ENCODE data around the gene FRMD5.

The FRMD5 gene

GRCh38 chr15:44160796-44161195 lies 34.3 kb downstream of the FRMD5 start:
- no peak for DNase-seq (ENCODE audit: low spot score)

GRCh38 chr15:44159492-44159891 lies 35.6 kb downstream of the FRMD5 start:
- no peak for DNase-seq (ENCODE audit: low spot score)

GRCh38 chr15:44158111-44158510 lies 37.0 kb downstream of the FRMD5 start:
- no peak for DNase-seq (ENCODE audit: low spot score)

GRCh38 chr15:44157679-44158078 lies 37.4 kb downstream of the FRMD5 start:
- no peak for DNase-seq (ENCODE audit: low spot score)

- no peak for DNase-seq (ENCODE audit: low spot score)
These were observed 41.7 kb downstream of the FRMD5 start for GRCh38 chr15:44153352-44153751.

GRCh38 chr15:44149224-44149623 lies 45.8 kb downstream of the FRMD5 start:
- no peak for DNase-seq (ENCODE audit: low spot score)

GRCh38 chr15:44148580-44148979 lies 46.5 kb downstream of the FRMD5 start:
- DNase-seq (ENCODE audit: low spot score): no peak

GRCh38 chr15:44147636-44148035 lies 47.4 kb downstream of the FRMD5 start:
- no peak for DNase-seq (ENCODE audit: low spot score)

- no peak for DNase-seq (ENCODE audit: low spot score)
These were observed 49.6 kb downstream of the FRMD5 start for GRCh38 chr15:44145495-44145894.

- DNase-seq (ENCODE audit: low spot score): no peak
These were observed 50.1 kb downstream of the FRMD5 start for GRCh38 chr15:44144992-44145391.

GRCh38 chr15:44144184-44144583 lies 50.9 kb downstream of the FRMD5 start:
- no peak for DNase-seq (ENCODE audit: low spot score)

- no peak for DNase-seq (ENCODE audit: low spot score)
These were observed 57.3 kb downstream of the FRMD5 start for GRCh38 chr15:44137750-44138149.

- DNase-seq (ENCODE audit: low spot score): no peak
These were observed 58.0 kb downstream of the FRMD5 start for GRCh38 chr15:44136991-44137477.

GRCh38 chr15:44132057-44132456 lies 63.0 kb downstream of the FRMD5 start:
- no peak for DNase-seq (ENCODE audit: low spot score)

- DNase-seq (ENCODE audit: low spot score): no peak
These were observed 64.3 kb downstream of the FRMD5 start for GRCh38 chr15:44130778-44131177.

GRCh38 chr15:44129911-44130310 lies 65.2 kb downstream of the FRMD5 start:
- DNase-seq (ENCODE audit: low spot score): no peak

- no peak for DNase-seq (ENCODE audit: low spot score)
These were observed 66.6 kb downstream of the FRMD5 start for GRCh38 chr15:44128443-44128842.

GRCh38 chr15:44125879-44126278 lies 69.2 kb downstream of the FRMD5 start:
- no peak for DNase-seq (ENCODE audit: low spot score)

GRCh38 chr15:44102675-44103254 lies 92.3 kb downstream of the FRMD5 start:
- no peak for DNase-seq (ENCODE audit: low spot score)

GRCh38 chr15:44101944-44102343 lies 93.1 kb downstream of the FRMD5 start:
- DNase-seq (ENCODE audit: low spot score): no peak

GRCh38 chr15:44101286-44101685 lies 93.8 kb downstream of the FRMD5 start:
- no peak for DNase-seq (ENCODE audit: low spot score)

GRCh38 chr15:44099671-44100070 lies 95.4 kb downstream of the FRMD5 start:
- DNase-seq (ENCODE audit: low spot score): no peak

- DNase-seq (ENCODE audit: low spot score): no peak
These were observed 97.5 kb downstream of the FRMD5 start for GRCh38 chr15:44097552-44097951.

GRCh38 chr15:44096596-44096995 lies 98.5 kb downstream of the FRMD5 start:
- no peak for DNase-seq (ENCODE audit: low spot score)

GRCh38 chr15:44094781-44095180 lies 100.3 kb downstream of the FRMD5 start:
- DNase-seq (ENCODE audit: low spot score): no peak

Measured in CD4-positive, alpha-beta T cell treated with Interleukin-6 at 100 ng/mL for 8 hours (primary cell).